Fibroblast of the aortic adventitia (primary cell): ENCODE measurements around the gene ELOVL6. TPM values are rescaled to one million over a fixed set of nuclear protein-coding genes. Genes with fewer than 3 reads are reported as not detected.
A peak's percentile ranks its signal among the peaks of the same experiment; 100 is the strongest.

Experiments used
- DNase-seq: peaks from one replicate; pipeline ENCODE4 v3.0.0-alpha.2; 2010; ENCODE audit warnings: low read depth
- H3K4me3 ChIP-seq: 2 replicates; pipeline ENCODE4 v1.5.1; 2011; ENCODE audit warnings: low read depth, mild to moderate bottlenecking, control low read depth, low read length, moderate library complexity
- CTCF ChIP-seq: IDR thresholded peaks from 2 replicates; pipeline ENCODE4 v1.5.1; 2011; ENCODE audit warnings: mild to moderate bottlenecking, low read length, control low read depth, inconsistent platforms; ENCODE audit not compliant: insufficient read depth
- total RNA-seq: library from RNA; depleted of rRNA; stranded (reverse); fragments of >200 nt; gene quantifications from 2 replicates; pipeline ENCODE4 v1.2.3, GENCODE V29; 2012; ENCODE audit warnings: low replicate concordance

ELOVL6 gene
- total RNA-seq, 1 donor, result 23.0 TPM

GRCh38 chr4:110003401-110004187, 194.8 kb downstream of the ELOVL6 start:
- no peak for TF ChIP-seq CTCF
- H3K4me3 ChIP-seq, result no peak overlapping the region
- no peak for DNase-seq

GRCh38 chr4:110002326-110002725, 196.1 kb downstream of the ELOVL6 start:
- TF ChIP-seq CTCF, result no peak
- no peak for DNase-seq
- no peak overlapping the region for H3K4me3 ChIP-seq

- no peak for DNase-seq
- TF ChIP-seq CTCF, result no peak
- H3K4me3 ChIP-seq, result no peak overlapping the region
These were observed 198.9 kb downstream of the ELOVL6 start for GRCh38 chr4:109999585-109999912.

GRCh38 chr4:109998867-109999584, 199.4 kb downstream of the ELOVL6 start:
- no peak overlapping the region for H3K4me3 ChIP-seq
- peak; percentile 62 for TF ChIP-seq CTCF
- DNase-seq, result peak; percentile 76

GRCh38 chr4:109996526-109996925, 201.9 kb downstream of the ELOVL6 start:
- no peak overlapping the region for H3K4me3 ChIP-seq
- no peak for DNase-seq
- TF ChIP-seq CTCF, result no peak
